Measurements from ENCODE around the gene PLEKHG5.

DNA sequence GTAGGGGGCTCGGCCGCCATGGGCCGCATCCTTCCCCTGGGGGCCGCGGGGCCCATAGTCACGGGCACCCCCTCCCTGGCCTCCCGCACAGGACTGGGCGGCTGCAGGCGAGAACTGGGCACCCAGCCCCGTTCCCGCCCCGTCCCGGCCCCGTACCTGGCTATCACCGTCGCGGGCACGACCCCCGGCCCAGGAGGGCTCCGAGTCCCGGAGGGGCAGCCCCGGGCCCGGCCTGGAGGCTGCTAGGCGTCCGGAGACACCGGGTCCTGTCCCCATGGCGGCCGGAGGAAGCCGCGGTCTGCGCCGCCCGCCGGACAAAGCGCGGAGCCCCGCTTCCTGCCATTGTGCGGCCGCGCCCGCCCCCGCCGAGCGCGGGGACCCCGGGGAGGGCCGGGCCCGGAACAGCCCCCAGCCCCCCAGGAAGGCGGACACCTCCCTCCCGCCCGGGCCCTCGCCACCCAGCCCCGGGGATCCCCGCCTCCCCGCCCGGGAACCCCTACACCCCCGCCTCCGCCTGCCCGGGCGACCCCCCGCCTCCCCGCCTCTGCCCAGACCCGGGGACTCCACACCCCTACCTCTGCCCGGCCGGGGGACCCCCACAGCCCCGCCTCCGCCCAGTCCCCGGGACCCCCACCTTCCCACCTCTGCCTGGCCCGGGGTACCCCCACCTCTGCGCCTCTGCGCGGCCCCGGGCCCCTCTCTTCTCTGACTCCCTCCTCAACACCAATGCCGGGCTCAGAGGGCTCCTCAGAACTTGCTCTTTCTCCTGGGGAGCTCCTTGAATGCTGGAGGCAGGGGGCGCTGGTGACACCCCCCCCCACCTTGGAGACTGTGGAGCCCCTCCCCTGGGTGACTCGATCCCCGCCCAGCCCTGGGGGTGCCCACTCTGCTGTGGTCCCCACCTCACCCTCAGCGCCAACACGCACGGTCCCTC is 6.0 kb downstream of the PLEKHG5 start:
- TF ChIP-seq, protein P1, sequence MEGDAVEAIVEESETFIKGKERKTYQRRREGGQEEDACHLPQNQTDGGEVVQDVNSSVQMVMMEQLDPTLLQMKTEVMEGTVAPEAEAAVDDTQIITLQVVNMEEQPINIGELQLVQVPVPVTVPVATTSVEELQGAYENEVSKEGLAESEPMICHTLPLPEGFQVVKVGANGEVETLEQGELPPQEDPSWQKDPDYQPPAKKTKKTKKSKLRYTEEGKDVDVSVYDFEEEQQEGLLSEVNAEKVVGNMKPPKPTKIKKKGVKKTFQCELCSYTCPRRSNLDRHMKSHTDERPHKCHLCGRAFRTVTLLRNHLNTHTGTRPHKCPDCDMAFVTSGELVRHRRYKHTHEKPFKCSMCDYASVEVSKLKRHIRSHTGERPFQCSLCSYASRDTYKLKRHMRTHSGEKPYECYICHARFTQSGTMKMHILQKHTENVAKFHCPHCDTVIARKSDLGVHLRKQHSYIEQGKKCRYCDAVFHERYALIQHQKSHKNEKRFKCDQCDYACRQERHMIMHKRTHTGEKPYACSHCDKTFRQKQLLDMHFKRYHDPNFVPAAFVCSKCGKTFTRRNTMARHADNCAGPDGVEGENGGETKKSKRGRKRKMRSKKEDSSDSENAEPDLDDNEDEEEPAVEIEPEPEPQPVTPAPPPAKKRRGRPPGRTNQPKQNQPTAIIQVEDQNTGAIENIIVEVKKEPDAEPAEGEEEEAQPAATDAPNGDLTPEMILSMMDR (conservative IDR thresholded peaks at IDR 0.05; ENCODE audit: low read depth, low read length) = no peak
- no peak for TF ChIP-seq EZH2phosphoT487 (IDR thresholded peaks at IDR 0.05; ENCODE audit: borderline replicate concordance, low read length)

Measured in PC-3 (cell line).